Panc1 (cell line): Measurements from ENCODE around the gene IFNA13. TPM values are rescaled to one million over a fixed set of nuclear protein-coding genes. Genes with fewer than 3 reads are reported as not detected.

Experiments
- ATAC-seq: fragments of 200-7000 bp; cut with Tn5 transposase; 2 replicates; pipeline ENCODE4 v1.9.1; 2020; ENCODE audit warnings: mild to moderate bottlenecking, moderate library complexity
- BruUV-seq: library from RNA; stranded (reverse); fragments of 400-500 nt; replicated peaks from 2 replicates; lab custom pipeline; 2021; lab: Mats Ljungman, UMichigan
- CTCF ChIA-PET: fragments of 300-600 bp; sonication (Branson Sonifier 250); formaldehyde crosslinking; loops from one replicate; lab custom pipeline; 2022; ENCODE audit warnings: antibody characterized with exemption; lab: Charles Lee
- POLR2A ChIA-PET: fragments of 300-600 bp; sonication (Branson Sonifier 250); formaldehyde crosslinking; loops from one replicate; lab custom pipeline; 2022; ENCODE audit warnings: antibody characterized with exemption; lab: Charles Lee
- DNase-seq: peaks from one replicate; pipeline ENCODE4 v3.0.0-alpha.2; 2010; ENCODE audit warnings: low read depth, low spot score
- H3K27ac ChIP-seq: 2 replicates; pipeline ENCODE4 v1.5.1; 2011; ENCODE audit warnings: mild to moderate bottlenecking, low read length, inconsistent platforms
- H3K27me3 ChIP-seq: fragments of 200-500 bp; sonication (Bioruptor generic); 2 replicates; pipeline ENCODE4 v1.6.0; 2014; ENCODE audit warnings: low read length, inconsistent platforms; ENCODE audit not compliant: control insufficient read depth, insufficient read depth
- H3K36me3 ChIP-seq: fragments of 200-500 bp; sonication (Bioruptor generic); 2 replicates; pipeline ENCODE4 v1.5.1; 2014; ENCODE audit warnings: inconsistent platforms, mild to moderate bottlenecking, low read length, moderate library complexity; ENCODE audit not compliant: control insufficient read depth, insufficient read depth
- H3K4me1 ChIP-seq: 2 replicates; pipeline ENCODE4 v1.5.1; 2011; ENCODE audit warnings: inconsistent platforms, mild to moderate bottlenecking, low read length, moderate library complexity; ENCODE audit not compliant: control insufficient read depth, insufficient read depth
- H3K4me3 ChIP-seq, 2 experiments: 2 replicates each; pipeline ENCODE4 v1.5.1; 2011 to 2012; ENCODE audit warnings: low read depth in 2 of 2, low read length in 2 of 2, mild to moderate bottlenecking in 2 of 2, inconsistent platforms in 1 of 2, moderate library complexity in 1 of 2
- H3K9me3 ChIP-seq: fragments of 200-500 bp; sonication (Bioruptor generic); 2 replicates; pipeline ENCODE4 v1.5.1; 2014; ENCODE audit warnings: low read depth, mild to moderate bottlenecking, inconsistent platforms, low read length, moderate library complexity; ENCODE audit not compliant: control insufficient read depth, insufficient read depth
- CTCF ChIP-seq: fragments of 450-650 bp; IDR thresholded peaks from 2 replicates; pipeline ENCODE4 v1.5.1; 2017; ENCODE audit warnings: mild to moderate bottlenecking
- POLR2AphosphoS5 ChIP-seq: IDR thresholded peaks from 2 replicates; pipeline ENCODE4 v1.6.1; 2012; ENCODE audit warnings: mild to moderate bottlenecking, low read depth, low read length, moderate library complexity
- REST ChIP-seq, 2 experiments: IDR thresholded peaks; 2 replicates each; pipeline ENCODE4 v1.6.1; 2011 to 2012; ENCODE audit warnings: low read depth in 2 of 2, control low read depth in 1 of 2, low read length in 1 of 2, mild to moderate bottlenecking in 1 of 2, moderate library complexity in 1 of 2; ENCODE audit not compliant: insufficient read depth in 1 of 2
- SIN3A ChIP-seq: IDR thresholded peaks from 2 replicates; pipeline ENCODE4 v1.6.1; 2012; ENCODE audit warnings: low read depth, mild to moderate bottlenecking, low read length, moderate library complexity, borderline replicate concordance; ENCODE audit not compliant: insufficient read depth
- TCF7L2 ChIP-seq: IDR thresholded peaks from 2 replicates; pipeline ENCODE4 v1.6.1; 2011; ENCODE audit warnings: mild to moderate bottlenecking, low read depth, low read length, inconsistent platforms
- in situ Hi-C: cut with HindIII; loops from 2 replicates; pipeline ENCODE4 v1.10.0; 2016; ENCODE audit warnings: low sequenced_read_pairs, low pct_unique_long_range_greater_than_20kb
- intact Hi-C: fragments of 100-400 bp; cut with micrococcal nuclease; formaldehyde crosslinking; loops from one replicate; pipeline ENCODE4 v1.10.0; 2022; ENCODE audit not compliant: unreplicated experiment
- total RNA-seq: library from RNA; stranded (reverse); gene quantifications from one replicate; pipeline ENCODE4 v1.2.1, GENCODE V29; 2021; ENCODE audit not compliant: unreplicated experiment

IFNA13 gene
- total RNA-seq, 1 experiment from 2014 or later, result not detected

- no peaks in the 10 kb centered on the region for H3K27me3 ChIP-seq
- in situ Hi-C loops (no loop called here), intact Hi-C loops (no loop called here)
- H3K27ac ChIP-seq, result no peak overlapping the region
- H3K36me3 ChIP-seq, result no peaks in the 10 kb centered on the region
- no peaks in the 10 kb centered on the region for H3K4me1 ChIP-seq
- BruUV-seq, result no TSS peak
- DNase-seq, result no peak
- H3K4me3 ChIP-seq, result no peak overlapping the region
- no peak for ATAC-seq
- ChIA-PET CTCF (no interaction called here), POLR2A (no interaction called here)
- no peaks in the 10 kb centered on the region for H3K9me3 ChIP-seq
- TF ChIP-seq CTCF, result no peak
- TF ChIP-seq SIN3A, result no peak
- TF ChIP-seq POLR2AphosphoS5, result no peak
- TF ChIP-seq REST (IDR thresholded peaks at IDR 0.05; ENCODE audit: insufficient read depth in 1 of 2, low read depth in 2 of 2, low read length in 1 of 2), result no peak
- TF ChIP-seq TCF7L2, result no peak
Measured at GRCh38 chr9:21414220-21414940, 46.5 kb upstream of the IFNA13 start.

GRCh38 chr9:21413624-21414023 lies 45.8 kb upstream of the IFNA13 start:
- intact Hi-C loops, result no loop called here
- TF ChIP-seq TCF7L2, result no peak
- H3K36me3 ChIP-seq, result no peaks in the 10 kb centered on the region
- ChIA-PET CTCF (no interaction called here), POLR2A (no interaction called here)
- in situ Hi-C loops, result no loop called here
- DNase-seq (no peak), ATAC-seq (no peak)
- H3K27me3 ChIP-seq, result no peaks in the 10 kb centered on the region
- H3K4me1 ChIP-seq, result no peaks in the 10 kb centered on the region
- H3K9me3 ChIP-seq, result no peaks in the 10 kb centered on the region
- no TSS peak for BruUV-seq
- H3K27ac ChIP-seq, result no peak overlapping the region
- H3K4me3 ChIP-seq, result no peak overlapping the region

GRCh38 chr9:21413151-21413550 lies 45.3 kb upstream of the IFNA13 start:
- TF ChIP-seq REST (IDR thresholded peaks at IDR 0.05; ENCODE audit: insufficient read depth in 1 of 2, low read depth in 2 of 2, low read length in 1 of 2) (no peak), POLR2AphosphoS5 (no peak), CTCF (no peak), TCF7L2 (no peak)
- H3K36me3 ChIP-seq, result no peaks in the 10 kb centered on the region
- DNase-seq (no peak), ATAC-seq (no peak)
- H3K4me1 ChIP-seq, result no peaks in the 10 kb centered on the region
- H3K27ac ChIP-seq, result no peak overlapping the region
- BruUV-seq, result no TSS peak
- intact Hi-C loops (no loop called here), in situ Hi-C loops (no loop called here)
- ChIA-PET CTCF (no interaction called here), POLR2A (no interaction called here)
- no peaks in the 10 kb centered on the region for H3K9me3 ChIP-seq
- no peak overlapping the region for H3K4me3 ChIP-seq
- H3K27me3 ChIP-seq, result no peaks in the 10 kb centered on the region
